ENCODE results near the gene STX18.

DNA sequence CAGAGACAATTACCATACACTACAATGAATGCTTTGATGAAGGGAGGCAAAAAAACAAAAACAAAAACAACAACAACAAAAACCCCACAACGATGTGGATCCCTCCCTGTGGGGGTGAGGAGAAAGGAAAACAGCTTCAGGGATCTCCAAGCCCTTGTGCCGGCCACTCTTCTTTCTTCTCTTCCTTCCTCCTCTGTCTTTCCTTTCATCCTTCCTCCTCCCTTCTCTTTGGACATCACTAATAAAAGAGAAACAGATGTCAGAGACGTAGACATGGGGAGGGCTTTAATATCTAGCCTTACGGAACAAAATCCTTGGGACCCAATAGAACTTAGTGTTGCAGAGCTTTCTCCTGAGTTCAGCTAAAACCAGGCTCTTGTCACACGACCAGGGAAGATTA is 18.8 kb upstream of the STX18 start:
- TF ChIP-seq TAF1 (conservative IDR thresholded peaks at IDR 0.05) (no peak), RAD21 (IDR thresholded peaks at IDR 0.05) (no peak)
- TF ChIP-seq, protein P1, sequence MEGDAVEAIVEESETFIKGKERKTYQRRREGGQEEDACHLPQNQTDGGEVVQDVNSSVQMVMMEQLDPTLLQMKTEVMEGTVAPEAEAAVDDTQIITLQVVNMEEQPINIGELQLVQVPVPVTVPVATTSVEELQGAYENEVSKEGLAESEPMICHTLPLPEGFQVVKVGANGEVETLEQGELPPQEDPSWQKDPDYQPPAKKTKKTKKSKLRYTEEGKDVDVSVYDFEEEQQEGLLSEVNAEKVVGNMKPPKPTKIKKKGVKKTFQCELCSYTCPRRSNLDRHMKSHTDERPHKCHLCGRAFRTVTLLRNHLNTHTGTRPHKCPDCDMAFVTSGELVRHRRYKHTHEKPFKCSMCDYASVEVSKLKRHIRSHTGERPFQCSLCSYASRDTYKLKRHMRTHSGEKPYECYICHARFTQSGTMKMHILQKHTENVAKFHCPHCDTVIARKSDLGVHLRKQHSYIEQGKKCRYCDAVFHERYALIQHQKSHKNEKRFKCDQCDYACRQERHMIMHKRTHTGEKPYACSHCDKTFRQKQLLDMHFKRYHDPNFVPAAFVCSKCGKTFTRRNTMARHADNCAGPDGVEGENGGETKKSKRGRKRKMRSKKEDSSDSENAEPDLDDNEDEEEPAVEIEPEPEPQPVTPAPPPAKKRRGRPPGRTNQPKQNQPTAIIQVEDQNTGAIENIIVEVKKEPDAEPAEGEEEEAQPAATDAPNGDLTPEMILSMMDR (IDR thresholded peaks at IDR 0.05; ENCODE audit: low read depth, low read length, missing input control): no peak
- TF ChIP-seq, protein P2, sequence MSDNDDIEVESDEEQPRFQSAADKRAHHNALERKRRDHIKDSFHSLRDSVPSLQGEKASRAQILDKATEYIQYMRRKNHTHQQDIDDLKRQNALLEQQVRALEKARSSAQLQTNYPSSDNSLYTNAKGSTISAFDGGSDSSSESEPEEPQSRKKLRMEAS (IDR thresholded peaks at IDR 0.05): no peak

All from liver (tissue), 3 donors.